HG03521 (cell line): ENCODE data around the gene HTR2C.
"Not testable (repeated sequence)": the region's sequence is repeated elsewhere in the genome, so short reads cannot be mapped to it uniquely, and the experiment has no call there.

Source experiments
- ATAC-seq: cut with Tn5 transposase; IDR thresholded peaks from one replicate; pipeline ENCODE4 v1.9.1; 2021; ENCODE audit warnings: mild to moderate bottlenecking, moderate library complexity; ENCODE audit not compliant: unreplicated experiment

HTR2C gene

DNA sequence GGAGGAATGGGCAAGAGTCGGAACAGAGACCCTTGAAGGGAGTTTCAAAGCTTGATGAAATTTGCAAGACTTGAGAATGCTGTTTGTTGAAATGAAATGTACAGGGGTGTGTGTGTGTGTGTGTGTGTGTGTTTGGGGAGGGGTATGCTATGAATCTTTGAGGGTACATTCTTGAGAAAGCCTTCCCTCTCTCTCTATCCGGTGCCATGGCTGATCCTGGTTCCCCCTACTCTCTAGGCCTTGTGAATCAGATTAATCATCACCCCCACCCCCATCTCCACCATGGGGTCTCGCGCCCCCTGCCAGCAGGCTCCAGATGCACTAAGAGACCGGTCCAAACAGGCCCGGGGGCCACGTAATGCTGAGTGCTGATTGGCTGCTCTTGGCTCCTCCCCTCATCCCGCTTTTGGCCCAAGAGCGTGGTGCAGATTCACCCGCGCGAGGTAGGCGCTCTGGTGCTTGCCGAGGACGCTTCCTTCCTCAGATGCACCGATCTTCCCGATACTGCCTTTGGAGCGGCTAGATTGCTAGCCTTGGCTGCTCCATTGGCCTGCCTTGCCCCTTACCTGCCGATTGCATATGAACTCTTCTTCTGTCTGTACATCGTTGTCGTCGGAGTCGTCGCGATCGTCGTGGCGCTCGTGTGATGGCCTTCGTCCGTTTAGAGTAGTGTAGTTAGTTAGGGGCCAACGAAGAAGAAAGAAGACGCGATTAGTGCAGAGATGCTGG is at the start of gene HTR2C:
Gene HTR2C (plus strand): TSS at position 441 of the 729 bp plus-strand sequence. CDS start 142,851 bp downstream, outside the sequence.
- ATAC-seq: no peak

GRCh38 chrX:114580336-114580735 is 3.5 kb upstream of the HTR2C start:
- ATAC-seq: no peak

GRCh38 chrX:114581528-114582263 is 2.2 kb upstream of the HTR2C start:
- ATAC-seq: no peak

- no peak for ATAC-seq
Observed at GRCh38 chrX:114582264-114582632, 1.6 kb upstream of the HTR2C start.

DNA sequence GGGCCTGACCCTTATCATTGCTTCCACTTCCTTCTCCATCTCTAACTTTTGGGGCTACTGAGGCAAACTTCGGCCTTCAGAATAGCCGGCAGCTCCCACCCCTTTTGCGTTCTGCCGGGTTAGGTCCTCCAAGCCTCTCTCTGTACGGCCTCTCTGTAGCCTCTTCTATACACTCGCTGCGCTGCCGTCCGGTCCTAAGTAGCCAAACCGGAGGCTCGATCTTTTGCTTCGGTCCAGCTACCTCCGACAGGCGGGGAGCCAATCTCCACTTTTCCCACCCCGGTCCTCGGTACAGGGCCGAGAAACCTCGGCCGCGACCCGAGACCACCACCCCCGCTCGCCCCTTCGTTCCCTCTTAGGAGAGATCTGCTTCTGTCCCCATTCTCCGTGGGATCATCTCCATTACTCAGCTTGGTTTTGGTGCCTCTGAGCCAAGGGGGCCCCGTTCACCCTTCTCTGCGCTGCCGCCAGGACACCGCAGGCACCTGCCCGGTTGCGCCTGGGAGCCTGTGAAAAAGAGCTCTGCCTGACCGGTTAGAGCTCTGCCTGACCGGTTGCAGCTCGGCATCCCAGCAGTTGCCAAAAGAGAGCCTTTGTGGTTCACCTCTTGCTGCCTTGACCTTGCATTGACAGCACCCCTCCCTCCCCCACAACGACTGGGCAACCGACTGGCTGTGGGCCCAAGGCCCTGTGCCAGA is 1.0 kb upstream of the HTR2C start:
- no peak for ATAC-seq

- ATAC-seq: no peak
Observed at GRCh38 chrX:114584375-114584943, 573 bp downstream of the HTR2C start.

DNA sequence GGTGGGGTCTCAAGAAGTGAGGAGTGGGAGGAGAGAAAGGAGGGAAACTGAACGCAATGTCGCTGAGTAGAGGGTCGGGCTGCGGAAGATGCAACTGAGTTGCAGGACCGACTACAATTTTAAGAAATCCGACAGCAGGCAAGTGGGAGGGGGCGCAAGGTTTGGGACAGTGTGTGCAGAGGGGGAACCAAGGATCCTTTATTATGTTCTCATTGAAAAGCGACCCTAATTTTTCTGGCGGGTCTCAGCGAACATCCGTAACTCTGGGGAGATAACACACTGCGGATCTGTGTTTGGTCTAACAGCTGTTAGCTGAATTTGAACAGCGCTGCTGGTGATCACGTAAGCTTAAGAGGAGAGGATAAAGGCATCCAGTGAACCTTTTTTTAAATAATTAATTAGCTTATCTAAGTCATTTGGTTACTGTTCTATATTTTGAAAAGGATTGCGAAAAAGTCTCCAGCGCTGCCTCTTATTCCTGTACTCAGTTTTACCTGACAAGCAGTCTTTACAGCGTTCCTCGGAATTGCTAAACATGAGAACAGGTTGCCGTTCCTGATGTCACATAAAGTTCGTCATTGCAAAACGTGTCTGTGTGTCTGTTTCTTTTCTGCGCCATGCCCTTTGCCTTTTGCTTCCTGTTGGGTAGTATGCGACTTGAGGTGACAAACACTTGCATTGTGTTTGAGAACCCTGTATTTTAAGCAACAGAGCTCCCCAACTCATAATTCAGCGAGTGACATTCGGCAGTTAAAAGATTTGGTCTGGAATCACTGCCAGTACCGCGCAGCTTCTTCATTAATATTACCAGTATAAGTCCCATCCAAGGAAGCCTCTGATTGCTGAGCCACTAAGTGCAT is 1.3 kb downstream of the HTR2C start:
- ATAC-seq: no peak

DNA sequence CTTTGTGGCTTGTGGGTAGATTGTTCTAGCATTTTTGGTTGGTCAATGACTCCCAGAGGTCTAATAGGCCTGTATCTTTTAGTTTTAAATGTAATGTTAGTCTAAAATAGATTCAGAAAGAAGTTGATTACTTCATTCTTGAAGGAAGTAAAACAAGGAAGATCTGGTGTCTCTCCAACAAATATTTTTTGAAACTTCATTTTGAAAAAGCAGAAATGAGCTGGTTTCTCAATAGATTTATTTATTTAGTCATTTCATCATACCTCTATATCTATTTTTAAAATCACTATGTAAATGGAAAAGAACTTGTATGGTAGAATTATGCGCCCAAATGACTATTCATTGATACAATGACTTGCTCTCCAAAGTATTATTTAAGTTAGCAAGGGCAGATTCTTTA is 7.2 kb downstream of the HTR2C start:
- no peak for ATAC-seq

DNA sequence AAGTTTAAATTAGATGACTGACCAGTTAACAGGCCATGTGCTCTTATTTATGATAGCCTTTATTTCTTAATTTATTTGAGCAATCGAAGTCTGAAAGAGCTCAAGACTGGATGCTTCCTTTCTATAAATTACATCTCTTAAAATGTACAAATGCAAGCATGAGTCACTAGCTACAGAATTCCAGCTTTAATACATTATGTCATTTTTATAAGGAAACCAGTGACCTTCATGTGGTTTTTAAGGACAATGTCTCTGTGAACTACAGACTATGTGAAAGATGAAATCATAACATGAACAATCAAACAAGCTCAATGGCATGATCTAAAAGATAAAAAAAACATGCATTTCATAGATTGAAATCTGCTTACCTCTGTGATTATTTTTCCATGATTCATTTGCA is 15.4 kb downstream of the HTR2C start:
- no peak for ATAC-seq

DNA sequence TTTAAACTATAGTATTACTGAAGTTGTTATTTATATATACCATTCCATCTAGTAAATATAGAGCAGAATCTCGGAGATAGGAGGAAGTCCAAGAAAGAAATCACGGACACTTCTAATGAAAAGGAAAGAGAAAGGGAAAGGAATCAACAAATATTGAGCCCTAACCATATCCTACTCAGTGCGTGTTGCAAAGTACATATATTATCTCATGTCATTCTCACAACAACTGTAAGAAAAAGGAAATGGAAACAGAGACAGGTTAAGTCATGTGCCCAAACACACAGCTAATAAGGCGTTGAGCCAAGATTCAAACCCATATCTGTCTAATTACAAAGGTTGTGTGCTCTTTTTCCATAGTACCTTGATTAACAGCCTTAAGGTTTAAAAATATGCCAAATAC is 16.0 kb downstream of the HTR2C start:
- ATAC-seq: no peak

DNA sequence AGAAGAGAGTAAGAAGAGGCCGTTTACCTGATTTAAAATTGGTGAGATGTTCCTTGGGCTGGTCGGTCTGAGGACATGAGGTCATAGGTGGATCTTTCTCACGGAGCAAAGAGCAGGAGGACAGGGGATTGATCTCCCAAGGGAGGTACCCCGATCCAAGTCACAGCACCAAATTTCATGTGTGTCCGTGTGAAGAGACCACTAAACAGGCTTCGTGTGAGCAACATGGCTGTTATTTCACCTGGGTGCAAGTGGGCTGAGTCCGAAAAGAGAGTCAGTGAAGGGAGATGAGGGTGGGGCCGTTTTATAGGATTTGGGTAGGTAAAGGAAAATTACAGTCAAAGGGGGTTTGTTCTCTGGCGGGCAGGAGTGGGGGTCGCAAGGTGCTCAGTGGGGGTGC is 22.7 kb downstream of the HTR2C start:
- ATAC-seq: not testable (repeated sequence)

DNA sequence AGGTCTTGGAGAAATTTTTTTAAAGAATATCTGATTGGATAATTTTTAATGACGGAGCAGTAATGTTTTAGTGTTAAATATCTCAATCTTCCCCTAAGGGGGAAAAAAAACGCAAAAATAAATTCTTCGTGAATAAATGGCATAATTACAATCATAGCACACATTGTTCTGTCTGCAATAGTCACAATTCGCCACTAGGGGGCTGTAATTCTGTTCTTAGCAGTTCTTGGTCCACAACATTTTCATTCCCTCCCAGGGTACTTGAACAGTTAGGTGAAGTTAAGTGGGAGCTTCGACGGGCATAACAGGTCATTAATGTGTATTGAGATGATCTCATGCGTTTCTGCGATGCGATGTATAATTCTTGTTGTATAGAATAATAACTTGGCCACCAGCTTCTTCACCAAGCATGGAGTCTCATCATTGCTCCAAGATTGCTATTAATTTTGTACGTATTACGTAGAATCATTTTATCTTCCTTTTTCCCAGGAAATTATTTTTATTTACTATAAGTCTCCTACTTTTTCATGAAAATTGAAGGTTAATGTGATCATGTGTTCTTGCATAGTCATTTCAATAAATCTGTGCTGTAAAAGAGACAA is 27.2 kb downstream of the HTR2C start:
- ATAC-seq: no peak

- no peak for ATAC-seq
Observed at GRCh38 chrX:114615765-114616164, 31.9 kb downstream of the HTR2C start.

DNA sequence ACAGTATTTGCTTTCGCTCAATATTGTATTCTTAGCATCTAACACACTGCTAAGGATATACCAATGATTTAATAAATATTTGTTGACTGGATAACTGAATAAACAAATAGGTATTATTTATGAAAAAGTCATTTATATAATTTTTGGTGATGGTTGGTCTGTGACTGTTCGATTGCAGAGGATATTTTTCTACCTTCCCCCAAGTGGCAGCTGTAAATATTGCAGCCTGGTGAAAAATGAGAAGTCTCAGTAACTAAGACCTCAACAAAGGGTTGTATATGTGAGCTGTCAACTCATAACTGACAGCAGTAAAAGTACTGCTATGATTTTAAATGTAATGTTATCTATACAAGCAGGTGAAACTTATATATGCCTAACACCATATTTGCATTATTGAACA is 36.0 kb downstream of the HTR2C start:
- no peak for ATAC-seq

GRCh38 chrX:114626323-114626722 is 42.4 kb downstream of the HTR2C start:
- no peak for ATAC-seq

DNA sequence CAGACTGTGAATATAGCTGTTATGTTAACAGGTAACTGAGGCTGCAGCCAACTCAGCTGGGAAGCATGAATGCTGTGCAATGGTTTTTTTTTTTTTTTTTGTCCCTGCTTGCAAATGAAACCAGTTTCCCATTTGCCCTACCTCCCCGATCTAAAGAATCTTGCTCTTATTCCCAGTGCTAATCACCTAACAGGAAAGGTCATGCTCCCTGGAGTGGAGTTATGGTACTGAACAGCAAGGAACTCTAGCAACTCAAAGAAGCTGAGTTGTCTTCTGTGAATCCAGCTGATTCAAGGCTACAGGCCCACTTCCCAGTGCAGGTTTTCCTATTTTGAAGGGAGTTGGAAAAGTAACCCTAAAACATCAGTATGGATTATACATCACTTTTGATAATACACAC is 52.1 kb downstream of the HTR2C start:
- ATAC-seq: no peak

DNA sequence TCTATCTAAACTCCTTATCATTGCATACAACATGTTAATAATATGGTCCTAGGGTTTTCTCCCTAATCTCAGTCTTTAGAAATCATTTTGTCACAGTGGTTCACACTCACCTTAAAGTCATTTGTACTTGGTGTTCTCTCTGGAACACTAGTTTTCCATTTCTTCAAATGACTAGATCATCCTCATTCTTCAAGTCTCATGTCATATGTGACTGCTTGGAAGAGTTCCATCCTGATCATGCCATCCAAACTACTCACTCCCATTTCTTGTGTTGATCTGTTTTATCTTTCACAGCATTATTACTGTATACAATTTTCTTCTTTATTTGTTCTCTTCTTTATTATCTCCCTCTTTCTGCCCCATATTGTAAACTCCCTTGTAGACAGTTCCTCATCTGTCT is 66.5 kb downstream of the HTR2C start:
- ATAC-seq: no peak

DNA sequence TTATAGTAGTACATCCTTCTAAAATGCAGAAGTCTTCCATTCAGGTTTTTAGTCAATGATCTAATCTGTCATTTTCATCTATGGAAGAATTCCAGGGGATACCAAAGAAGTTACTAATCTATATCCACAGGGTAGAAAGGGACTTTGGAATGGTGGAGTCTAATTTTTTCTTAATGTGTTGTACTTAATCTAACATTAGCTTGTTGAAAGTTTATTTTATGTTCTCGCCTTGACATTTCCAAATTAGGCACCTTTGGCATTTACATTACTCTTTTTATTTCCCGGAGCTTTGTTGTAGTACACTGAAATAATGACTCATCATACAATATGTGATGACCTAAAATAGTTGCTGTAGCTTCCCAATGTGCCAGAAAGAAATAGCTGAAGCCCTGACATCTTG is 91.5 kb downstream of the HTR2C start:
- no peak for ATAC-seq

- not testable (repeated sequence) for ATAC-seq
Observed at GRCh38 chrX:114700533-114700932, 116.6 kb downstream of the HTR2C start.

DNA sequence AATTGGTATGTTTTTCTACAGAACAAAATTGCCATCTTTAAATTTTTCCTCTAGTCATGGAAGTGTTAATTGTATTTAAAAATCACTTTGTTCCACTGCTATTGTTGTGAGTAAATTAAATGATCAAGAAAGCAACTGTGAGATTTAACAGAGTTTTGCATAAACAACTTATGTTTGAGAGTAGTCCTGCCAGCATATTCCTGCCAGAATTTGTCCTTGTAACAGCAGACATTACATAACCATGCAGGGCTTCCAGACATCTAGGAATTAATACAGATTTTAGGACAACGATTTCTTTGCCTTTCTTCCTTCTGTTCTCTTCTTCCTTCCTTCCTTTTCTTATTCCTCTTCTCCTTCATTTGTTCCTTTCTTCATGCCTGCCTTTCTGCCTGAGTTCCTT is 125.5 kb downstream of the HTR2C start:
- no peak for ATAC-seq
